ENCODE measurements around the gene CFAP299. TPM values are rescaled to one million over a fixed set of nuclear protein-coding genes. Genes with fewer than 3 reads are reported as not detected.

The CFAP299 gene
- total and polyA plus RNA-seq, 2 donors (not counting 3 experiments of a cell fraction or from before 2014, with no cell fraction given), result not detected

GRCh38 chr4:80321776-80322175 is 13.8 kb upstream of the CFAP299 start:
- Histone ChIP-seq H4K20me1 (replicated peaks; ENCODE audit: control insufficient read depth, extremely low read depth, insufficient read depth, low read length) (no peaks in the 10 kb centered on the region), H3K36me3 (ENCODE audit: control insufficient read depth in 2 of 2, extremely low read depth in 1 of 2, insufficient read depth in 2 of 2, low read length in 2 of 2) (no peaks in the 10 kb centered on the region), H3K4me3 (replicated peaks in 1 of 3; ENCODE audit: insufficient read depth in 1 of 3, low read depth in 1 of 3, low read length in 3 of 3) (no peak overlapping the region), H3K27me3 (ENCODE audit: control insufficient read depth in 2 of 2, insufficient read depth in 2 of 2, low read length in 2 of 2) (peaks cover under 1 to 7% of the 10 kb centered on the region in 2 experiments), H3K9ac (replicated peaks; ENCODE audit: extremely low read depth, insufficient read depth, low read length) (no peak overlapping the region), H2AFZ (ENCODE audit: low read depth, low read length) (no peak overlapping the region), H3K9me1 (replicated peaks; ENCODE audit: control insufficient read depth, extremely low read depth, insufficient read depth, low read length) (no peaks in the 10 kb centered on the region), H3K27ac (ENCODE audit: insufficient read depth, low read depth, low read length) (no peak overlapping the region), H3K79me2 (ENCODE audit: control insufficient read depth, insufficient read depth, low read length) (no peaks in the 10 kb centered on the region), H3K9me3 (replicated peaks; ENCODE audit: control insufficient read depth, insufficient read depth, low read length) (no peaks in the 10 kb centered on the region), H3K4me2 (ENCODE audit: insufficient read depth, low read length) (no peak overlapping the region), H3K4me1 (ENCODE audit: control insufficient read depth, extremely low read depth, insufficient read depth, low read length) (no peaks in the 10 kb centered on the region)
- no TSS peak for BruUV-seq (replicated peaks)
- TF ChIP-seq FOS (IDR thresholded peaks at IDR 0.05; ENCODE audit: borderline replicate concordance, insufficient read depth, low read length) (no peak), EZH2 (IDR thresholded peaks at IDR 0.05; ENCODE audit: borderline replicate concordance, low read depth, low read length, severe bottlenecking) (no peak), GATA2 (IDR thresholded peaks at IDR 0.05; ENCODE audit: insufficient read depth, insufficient read length, low read depth, low read length) (no peak), MAX (IDR thresholded peaks at IDR 0.05; ENCODE audit: insufficient read depth, insufficient read length) (no peak), POLR2A (IDR thresholded peaks at IDR 0.05; ENCODE audit: low read depth, low read length) (no peak), POLR2AphosphoS5 (IDR thresholded peaks at IDR 0.05; ENCODE audit: insufficient read depth, low read depth, low read length) (no peak), JUN (IDR thresholded peaks at IDR 0.05; ENCODE audit: borderline replicate concordance, insufficient read depth, insufficient read length, low read depth) (no peak), MYC (IDR thresholded peaks at IDR 0.05; ENCODE audit: low read depth, low read length) (no peak), CTCF (IDR thresholded peaks at IDR 0.05; ENCODE audit: extremely low read depth in 1 of 2, insufficient read depth in 1 of 2, low read depth in 1 of 2, low read length in 2 of 2) (no peak)
- CTCF ChIA-PET, result interaction anchor here (2.7 kb wide), 1 partner anchor 14 kb away, joined by 31 read pairs; the partner anchor contains the start of gene CFAP299
- FAIRE-seq, result no peak
- intact Hi-C loops (cut with micrococcal nuclease), result loop anchor here (5.0 kb wide), 1 partner anchor 54 kb away; the partner anchor contains the start of gene FGF5
- POLR2A ChIA-PET, result no interaction called here
- dilution Hi-C loops (cut with MboI; ENCODE audit: extremely low pct_ligation_motif_present, low sequenced_read_pairs), result no loop called here
- no peak for DNase-seq (ENCODE audit: low read depth, low spot score)

All from endothelial cell of umbilical vein (primary cell).